Endothelial cell of umbilical vein (primary cell): ENCODE data around the gene CALY. TPM values are rescaled to one million over a fixed set of nuclear protein-coding genes. Genes with fewer than 3 reads are reported as not detected.

ENCODE experiments used
- BruUV-seq: library from RNA; stranded (reverse); fragments of 400-500 nt; replicated peaks from 2 replicates; lab custom pipeline; 2021; lab: Mats Ljungman, UMichigan
- CTCF ChIA-PET: fragments of 300-600, 350-600 bp; sonication (Branson Sonifier 250); formaldehyde crosslinking; loops from one replicate; lab custom pipeline; 2021; ENCODE audit warnings: antibody characterized with exemption, inconsistent platforms; lab: Charles Lee
- POLR2A ChIA-PET: fragments of 300-600, 350-600 bp; sonication (Branson Sonifier 250); formaldehyde crosslinking; loops from one replicate; lab custom pipeline; 2021; ENCODE audit warnings: antibody characterized with exemption, inconsistent platforms; lab: Charles Lee
- DNase-seq: peaks from one replicate; pipeline ENCODE4 v3.0.0-alpha.2; 2011; ENCODE audit warnings: low read depth, low spot score
- FAIRE-seq: peaks from 2 replicates; lab custom pipeline; 2011; peaks lifted over from hg19 to GRCh38; lab: Jason Lieb, UNC
- H2AFZ ChIP-seq: 2 replicates; pipeline ENCODE4 v1.6.0; 2012; ENCODE audit warnings: low read depth, low read length, control low read depth, inconsistent platforms
- H3K27ac ChIP-seq: 2 replicates; pipeline ENCODE4 v1.5.1; 2011; ENCODE audit warnings: low read depth, mild to moderate bottlenecking, control low read depth, low read length, moderate library complexity; ENCODE audit not compliant: insufficient read depth
- H3K27me3 ChIP-seq, 2 experiments: 2 replicates each; pipeline versions ENCODE4 v1.6.0 to v1.6.1; 2011; ENCODE audit warnings: low read length in 2 of 2, mixed read lengths in 1 of 2; ENCODE audit not compliant: control insufficient read depth in 2 of 2, insufficient read depth in 2 of 2
- H3K36me3 ChIP-seq, 2 experiments: 2 replicates in 1 of 2; 3 replicates in 1 of 2; pipeline ENCODE4 v1.5.1; 2011; ENCODE audit warnings: low read length in 2 of 2, mild to moderate bottlenecking in 1 of 2, moderate library complexity in 1 of 2; ENCODE audit not compliant: control insufficient read depth in 2 of 2, insufficient read depth in 2 of 2; ENCODE audit errors: extremely low read depth in 1 of 2
- H3K4me1 ChIP-seq: 3 replicates; pipeline ENCODE4 v1.5.1; 2011; ENCODE audit warnings: mild to moderate bottlenecking, low read length; ENCODE audit not compliant: control insufficient read depth, insufficient read depth; ENCODE audit errors: extremely low read depth
- H3K4me2 ChIP-seq: 2 replicates; pipeline ENCODE4 v1.6.1; 2011; ENCODE audit warnings: low read length, control low read depth, mixed read lengths; ENCODE audit not compliant: insufficient read depth
- H3K4me3 ChIP-seq, 3 experiments: fragments of 200-600 bp in 1 of 3; sonication (generic), shearing (Covaris generic) in 1 of 3; replicated peaks in 1 of 3; 2 replicates each; pipeline ENCODE4 v1.5.1; 2011 to 2016; ENCODE audit warnings: control low read depth in 3 of 3, low read length in 3 of 3, mild to moderate bottlenecking in 2 of 3, inconsistent platforms in 1 of 3, low read depth in 1 of 3, moderate library complexity in 1 of 3; ENCODE audit not compliant: insufficient read depth in 1 of 3
- H3K79me2 ChIP-seq: 2 replicates; pipeline ENCODE4 v1.6.0; 2012; ENCODE audit warnings: low read length, inconsistent platforms; ENCODE audit not compliant: control insufficient read depth, insufficient read depth
- H3K9ac ChIP-seq: replicated peaks from 2 replicates; pipeline ENCODE3; 2011; ENCODE audit warnings: low read length, control low read depth; ENCODE audit not compliant: insufficient read depth; ENCODE audit errors: extremely low read depth
- H3K9me1 ChIP-seq: replicated peaks from 3 replicates; pipeline ENCODE4 v1.6.0; 2011; ENCODE audit warnings: mild to moderate bottlenecking, low read length; ENCODE audit not compliant: control insufficient read depth, insufficient read depth; ENCODE audit errors: extremely low read depth
- H3K9me3 ChIP-seq: replicated peaks from 2 replicates; pipeline ENCODE4 v1.5.1; 2012; ENCODE audit warnings: low read length, inconsistent platforms; ENCODE audit not compliant: control insufficient read depth, insufficient read depth
- H4K20me1 ChIP-seq: replicated peaks from 2 replicates; pipeline ENCODE3; 2011; ENCODE audit warnings: mild to moderate bottlenecking, low read length; ENCODE audit not compliant: control insufficient read depth, insufficient read depth; ENCODE audit errors: extremely low read depth
- EZH2 ChIP-seq: IDR thresholded peaks from 2 replicates; pipeline ENCODE4 v1.6.1; 2012; ENCODE audit warnings: borderline replicate concordance, low read depth, mild to moderate bottlenecking, moderate library complexity, low read length, inconsistent platforms; ENCODE audit not compliant: severe bottlenecking
- MAX ChIP-seq: IDR thresholded peaks from 2 replicates; pipeline ENCODE4 v1.6.1; 2011; ENCODE audit not compliant: insufficient read depth, insufficient read length
- POLR2AphosphoS5 ChIP-seq: IDR thresholded peaks from 2 replicates; pipeline ENCODE4 v1.6.1; 2012; ENCODE audit warnings: low read depth, mild to moderate bottlenecking, control low read depth, low read length, moderate library complexity; ENCODE audit not compliant: insufficient read depth
- dilution Hi-C: fragments of 300-500 bp; cut with MboI; formaldehyde crosslinking; loops from one replicate; pipeline ENCODE4 v1.15.0; 2019; ENCODE audit warnings: low sequenced_read_pairs; ENCODE audit not compliant: extremely low pct_ligation_motif_present
- intact Hi-C: fragments of 100-400 bp; cut with micrococcal nuclease; formaldehyde crosslinking; loops from one replicate; pipeline ENCODE4 v1.10.0; 2022
- polyA plus RNA-seq, 4 experiments: library from polyadenylated mRNA; depleted of rRNA in 3 of 4; stranded (reverse) in 3 of 4; unstranded in 1 of 4; fragments of >200 nt; gene quantifications; 2 replicates each; pipeline versions ENCODE4 v1.2.1 to v1.2.3, GENCODE V29; 2011 to 2012; ENCODE audit warnings: missing spikeins in 1 of 4
- total RNA-seq: library from RNA; stranded (reverse); gene quantifications from 2 replicates; pipeline ENCODE4 v1.2.3, GENCODE V29; 2021

The CALY gene
- total and polyA plus RNA-seq, 2 donors (not counting 3 experiments of a cell fraction or from before 2014, with no cell fraction given): not detected

GRCh38 chr10:133357285-133358161, 20.8 kb upstream of the CALY start, which contains the start of gene FUOM:
FUOM (minus strand) TSS chr10:133358019; CDS start chr10:133358007, 12 bp downstream.
- Histone ChIP-seq H3K9ac (peak within 1 kb of the TSS; percentile 48), H3K9me3 (no peaks in the 10 kb centered on the region), H3K36me3 (peaks cover 0 to under 1% of the 10 kb centered on the region in 2 experiments), H3K4me1 (peaks cover 3% of the 10 kb centered on the region), H3K4me2 (peak within 1 kb of the TSS; percentile 70), H3K27ac (no peak within 1 kb of the TSS), H3K79me2 (no peaks in the 10 kb centered on the region), H4K20me1 (no peaks in the 10 kb centered on the region), H3K4me3 (peak within 1 kb of the TSS; percentile 27 to 63 (median 52)), H3K27me3 (no peaks in the 10 kb centered on the region), H2AFZ (peak within 1 kb of the TSS; percentile 92), H3K9me1 (no peaks in the 10 kb centered on the region)
- intact Hi-C loops: loop anchor here (1.0 to 2.0 kb wide), 2 partner anchors 16 to 29 kb away; partner anchors contain the start of gene ECHS1
- CTCF ChIA-PET: interaction anchor here (1.0 to 1.2 kb wide), 2 partner anchors 14 to 28 kb away, joined by 3 to 8 read pairs; no protein-coding TSS in a partner anchor
- BruUV-seq: no TSS peak
- POLR2A ChIA-PET: interaction anchor here (1.0 kb wide), 1 partner anchor 16 kb away, joined by 4 read pairs; the partner anchor contains the start of gene ECHS1
- TF ChIP-seq EZH2 (no peak), POLR2AphosphoS5 (peak; percentile 36), MAX (peak; percentile 28)
- dilution Hi-C loops: no loop called here
- FAIRE-seq: peak; percentile 26
- peak; percentile 52 for DNase-seq
